ENCODE results near the gene FCN1.

FCN1 gene

DNA sequence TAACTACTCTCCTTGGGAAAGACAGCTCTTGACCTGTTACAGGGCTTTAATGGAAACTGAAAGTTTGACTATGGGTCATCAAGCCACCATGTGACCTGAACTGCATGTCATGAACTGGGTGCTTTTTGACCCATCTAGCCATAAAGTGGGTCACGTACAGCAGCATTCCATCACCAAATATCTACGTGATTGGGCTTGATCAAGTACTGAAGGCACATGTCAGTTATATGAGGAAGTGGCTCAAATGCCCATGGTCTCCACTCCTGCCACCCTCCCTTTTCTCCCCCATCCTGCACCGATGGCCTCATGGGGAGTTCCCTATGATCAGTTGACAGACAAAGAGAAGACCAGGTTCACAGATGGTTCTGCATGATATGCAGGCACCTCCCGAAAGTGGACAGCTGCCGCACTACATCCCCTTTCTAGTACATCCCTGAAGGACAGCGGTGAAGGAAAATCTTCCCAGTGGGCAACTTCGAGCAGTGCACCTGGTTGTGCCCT is 7.3 kb upstream of the FCN1 start:
- Mint-ChIP-seq H3K4me1 (peaks cover 9% of the 10 kb centered on the region), H3K27ac (no peak overlapping the region), H3K4me3 (no peak overlapping the region), H3K27me3 (ENCODE audit: low read depth, poor library complexity) (no peaks in the 10 kb centered on the region), H3K9me3 (peaks cover 4% of the 10 kb centered on the region), H3K36me3 (ENCODE audit: low read depth) (no peaks in the 10 kb centered on the region)
- no peak for TF ChIP-seq CTCF (IDR thresholded peaks at IDR 0.05)
- DNase-seq = no peak

- Mint-ChIP-seq H3K4me3 (no peak overlapping the region), H3K27me3 (ENCODE audit: low read depth, poor library complexity) (no peaks in the 10 kb centered on the region), H3K4me1 (peaks cover 9% of the 10 kb centered on the region), H3K27ac (no peak overlapping the region), H3K36me3 (ENCODE audit: low read depth) (peaks cover 7% of the 10 kb centered on the region), H3K9me3 (peaks cover 19% of the 10 kb centered on the region)
- DNase-seq = no peak
- TF ChIP-seq CTCF (IDR thresholded peaks at IDR 0.05) = no peak
Measured at GRCh38 chr9:134923466-134923865, 5.8 kb upstream of the FCN1 start.

DNA sequence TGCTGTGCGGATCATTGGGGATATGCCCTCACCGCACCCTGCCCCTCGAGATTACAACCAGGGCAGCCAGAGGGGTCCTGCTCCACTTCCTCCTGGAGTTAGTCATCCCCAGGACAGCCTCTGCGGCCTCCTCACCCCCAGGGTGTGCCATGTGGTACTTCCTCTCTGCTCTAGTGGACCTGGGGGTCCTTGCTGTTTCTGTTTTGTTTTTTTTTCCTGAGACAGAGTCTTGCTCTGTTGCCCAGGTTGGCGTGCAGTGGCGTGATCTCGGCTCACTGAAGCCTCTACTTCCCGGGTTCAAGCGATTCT is 5.2 kb upstream of the FCN1 start:
- H3K4me3 Mint-ChIP-seq = no peak overlapping the region
- H3K27me3 Mint-ChIP-seq (ENCODE audit: low read depth, poor library complexity) = no peaks in the 10 kb centered on the region
- no peak for DNase-seq
- H3K27ac Mint-ChIP-seq = no peak overlapping the region
- peaks cover 21% of the 10 kb centered on the region for H3K9me3 Mint-ChIP-seq
- peaks cover 9% of the 10 kb centered on the region for H3K36me3 Mint-ChIP-seq (ENCODE audit: low read depth)
- TF ChIP-seq CTCF (IDR thresholded peaks at IDR 0.05) = no peak
- H3K4me1 Mint-ChIP-seq = peaks cover 9% of the 10 kb centered on the region

- Mint-ChIP-seq H3K27me3 (ENCODE audit: low read depth, poor library complexity) (peaks cover 3% of the 10 kb centered on the region), H3K27ac (peak overlapping the region; percentile 22), H3K4me1 (peaks cover 9% of the 10 kb centered on the region), H3K36me3 (ENCODE audit: low read depth) (peaks cover 9% of the 10 kb centered on the region), H3K4me3 (no peak overlapping the region), H3K9me3 (peaks cover 21% of the 10 kb centered on the region)
- TF ChIP-seq CTCF (IDR thresholded peaks at IDR 0.05) = no peak
- DNase-seq = no peak
Measured at GRCh38 chr9:134922066-134922931, 4.6 kb upstream of the FCN1 start.

DNA sequence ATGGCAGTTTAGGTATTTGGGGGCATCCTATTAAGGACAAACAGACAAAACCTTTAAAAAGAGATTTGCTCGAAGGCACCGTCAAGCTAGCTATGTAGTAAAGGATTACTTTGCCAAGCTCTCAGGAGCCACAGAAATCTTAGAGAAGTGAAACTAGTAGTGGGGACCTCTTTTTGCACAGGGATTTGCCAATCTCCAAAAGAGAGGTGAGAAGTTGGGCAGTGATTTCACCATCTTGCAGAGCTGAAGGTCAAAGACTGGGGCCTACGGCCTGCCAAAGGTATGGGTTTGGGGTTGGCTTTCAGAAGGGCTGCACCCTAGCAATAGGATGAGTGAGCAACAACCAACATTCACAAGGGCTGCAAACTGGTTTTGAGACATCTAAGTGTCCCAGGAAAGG is 1.6 kb upstream of the FCN1 start:
- no peak for DNase-seq
- Mint-ChIP-seq H3K4me3 (no peak overlapping the region), H3K36me3 (ENCODE audit: low read depth) (peaks cover 9% of the 10 kb centered on the region), H3K27me3 (ENCODE audit: low read depth, poor library complexity) (peaks cover 10% of the 10 kb centered on the region), H3K9me3 (peaks cover 18% of the 10 kb centered on the region), H3K27ac (no peak overlapping the region), H3K4me1 (peaks cover 14% of the 10 kb centered on the region)
- TF ChIP-seq CTCF (IDR thresholded peaks at IDR 0.05) = no peak

GRCh38 chr9:134918646-134919045 is 934 bp upstream of the FCN1 start:
- peaks cover 10% of the 10 kb centered on the region for H3K27me3 Mint-ChIP-seq (ENCODE audit: low read depth, poor library complexity)
- TF ChIP-seq CTCF (IDR thresholded peaks at IDR 0.05) = no peak
- DNase-seq = no peak
- peaks cover 18% of the 10 kb centered on the region for H3K9me3 Mint-ChIP-seq
- H3K36me3 Mint-ChIP-seq (ENCODE audit: low read depth) = peaks cover 9% of the 10 kb centered on the region
- H3K27ac Mint-ChIP-seq = no peak overlapping the region
- H3K4me3 Mint-ChIP-seq = no peak overlapping the region
- H3K4me1 Mint-ChIP-seq = peaks cover 17% of the 10 kb centered on the region

Data from nephron progenitor cell (in vitro differentiated cells).